ENCODE measurements around the gene KRT86.
"Not testable (repeated sequence)": the region's sequence is repeated elsewhere in the genome, so short reads cannot be mapped to it uniquely, and the experiment has no call there.

KRT86 gene

GRCh38 chr12:52284562-52285171, 10.2 kb downstream of the KRT86 start:
- TF ChIP-seq, protein P1, sequence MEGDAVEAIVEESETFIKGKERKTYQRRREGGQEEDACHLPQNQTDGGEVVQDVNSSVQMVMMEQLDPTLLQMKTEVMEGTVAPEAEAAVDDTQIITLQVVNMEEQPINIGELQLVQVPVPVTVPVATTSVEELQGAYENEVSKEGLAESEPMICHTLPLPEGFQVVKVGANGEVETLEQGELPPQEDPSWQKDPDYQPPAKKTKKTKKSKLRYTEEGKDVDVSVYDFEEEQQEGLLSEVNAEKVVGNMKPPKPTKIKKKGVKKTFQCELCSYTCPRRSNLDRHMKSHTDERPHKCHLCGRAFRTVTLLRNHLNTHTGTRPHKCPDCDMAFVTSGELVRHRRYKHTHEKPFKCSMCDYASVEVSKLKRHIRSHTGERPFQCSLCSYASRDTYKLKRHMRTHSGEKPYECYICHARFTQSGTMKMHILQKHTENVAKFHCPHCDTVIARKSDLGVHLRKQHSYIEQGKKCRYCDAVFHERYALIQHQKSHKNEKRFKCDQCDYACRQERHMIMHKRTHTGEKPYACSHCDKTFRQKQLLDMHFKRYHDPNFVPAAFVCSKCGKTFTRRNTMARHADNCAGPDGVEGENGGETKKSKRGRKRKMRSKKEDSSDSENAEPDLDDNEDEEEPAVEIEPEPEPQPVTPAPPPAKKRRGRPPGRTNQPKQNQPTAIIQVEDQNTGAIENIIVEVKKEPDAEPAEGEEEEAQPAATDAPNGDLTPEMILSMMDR (conservative IDR thresholded peaks at IDR 0.05; ENCODE audit: low read depth), result no peak
- ChIA-PET POLR2A (ENCODE audit: low non-redundant PET) (no interaction called here), CTCF (interaction anchor here (0.6 to 1.2 kb wide), 2 partner anchors 43 to 597 kb away, joined by 3 to 4 read pairs; no protein-coding TSS in a partner anchor)
- no peak for DNase-seq (ENCODE audit: low spot score)
- H3K27ac ChIP-seq, result no peak overlapping the region; the same call in 1 of the 2 replicates

DNA sequence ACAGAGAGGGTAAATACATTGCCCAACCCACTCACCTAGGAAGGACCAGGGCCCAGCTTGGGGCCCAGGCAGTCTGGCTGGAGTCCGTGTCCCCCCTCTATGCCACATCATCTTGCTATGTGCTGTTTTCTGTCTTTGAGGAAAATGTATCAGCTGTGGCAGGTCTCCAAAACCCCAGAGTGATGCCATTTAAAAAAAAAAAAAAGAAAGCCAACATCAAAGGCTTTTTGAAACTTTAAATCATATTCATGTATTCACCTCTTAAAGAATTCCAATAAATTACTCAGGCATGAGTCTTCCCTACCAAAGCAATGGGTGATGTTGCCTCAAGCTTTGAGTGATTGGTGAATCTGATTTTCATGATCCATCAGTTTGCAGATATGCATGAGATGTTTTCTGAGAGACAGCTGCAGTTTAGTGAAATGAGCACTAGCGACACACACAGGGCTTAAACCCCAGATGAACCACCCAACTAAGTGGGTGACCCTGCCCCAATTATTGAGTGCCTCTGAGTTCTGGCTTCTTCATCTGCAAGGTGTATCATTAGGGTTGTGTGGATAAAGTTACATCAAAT, 10.8 kb downstream of the KRT86 start:
- peak; percentile 68 for DNase-seq (ENCODE audit: low spot score)
- TF ChIP-seq, protein P1 (conservative IDR thresholded peaks at IDR 0.05; ENCODE audit: low read depth), result no peak
- no peak overlapping the region for H3K27ac ChIP-seq
- CTCF ChIA-PET, result interaction anchor here (0.6 to 1.2 kb wide), 2 partner anchors 42 to 596 kb away, joined by 3 to 4 read pairs; no protein-coding TSS in a partner anchor
- POLR2A ChIA-PET (ENCODE audit: low non-redundant PET), result no interaction called here

GRCh38 chr12:52285851-52286530, 11.5 kb downstream of the KRT86 start:
- ChIA-PET POLR2A (ENCODE audit: low non-redundant PET) (no interaction called here), CTCF (interaction anchor here (0.6 kb wide), 1 partner anchor 8 kb away, joined by 3 read pairs; no protein-coding TSS in a partner anchor)
- H3K27ac ChIP-seq, result no peak overlapping the region
- DNase-seq (ENCODE audit: low spot score), result no peak
- TF ChIP-seq, protein P1 (conservative IDR thresholded peaks at IDR 0.05; ENCODE audit: low read depth), result no peak

- DNase-seq (ENCODE audit: low spot score); POLR2A ChIA-PET (ENCODE audit: low non-redundant PET); H3K27ac ChIP-seq: not testable (repeated sequence)
- CTCF ChIA-PET, result interaction anchor here (0.6 kb wide), 1 partner anchor 9 kb away, joined by 3 read pairs; no protein-coding TSS in a partner anchor
These were observed 12.7 kb downstream of the KRT86 start for GRCh38 chr12:52286857-52287785.

- CTCF ChIA-PET; DNase-seq (ENCODE audit: low spot score); POLR2A ChIA-PET (ENCODE audit: low non-redundant PET): not testable (repeated sequence)
These were observed 13.7 kb downstream of the KRT86 start for GRCh38 chr12:52287816-52288805.

GRCh38 chr12:52290483-52291134, 16.2 kb downstream of the KRT86 start:
- DNase-seq (ENCODE audit: low spot score); CTCF ChIA-PET; H3K27ac ChIP-seq; POLR2A ChIA-PET (ENCODE audit: low non-redundant PET): not testable (repeated sequence)

More at GRCh38 chr12:52287816-52288805, 13.7 kb downstream of the KRT86 start:
- not testable (repeated sequence) for H3K27ac ChIP-seq
